ENCODE data around the gene RTN4RL2. TPM values are rescaled to one million over a fixed set of nuclear protein-coding genes. Genes with fewer than 3 reads are reported as not detected.

The RTN4RL2 gene
- total RNA-seq, 1 experiment from 2014 or later: 4.6 TPM

GRCh38 chr11:57490456-57491248 is 30.3 kb downstream of the RTN4RL2 start:
- Histone ChIP-seq H3K9me2 (ENCODE audit: insufficient read depth) (no peaks in the 10 kb centered on the region), H4K20me1 (ENCODE audit: insufficient read depth) (no peaks in the 10 kb centered on the region), H3K27me3 (ENCODE audit: insufficient read depth, low read depth) (no peaks in the 10 kb centered on the region), H3K4me1 (replicated peaks; ENCODE audit: insufficient read depth) (peaks cover 16% of the 10 kb centered on the region), H3F3A (ENCODE audit: insufficient read depth, low read depth) (peaks cover 5% of the 10 kb centered on the region; the same call in 1 of the 2 replicates), H3K36me3 (ENCODE audit: low read depth) (no peaks in the 10 kb centered on the region), H3K4me3 (no peak overlapping the region), H3K9me3 (ENCODE audit: insufficient read depth, low read depth) (no peaks in the 10 kb centered on the region), H2AFZ (no peak overlapping the region), H3K27ac (no peak overlapping the region), H3K79me2 (ENCODE audit: low read depth) (no peaks in the 10 kb centered on the region), H3K4me2 (no peak overlapping the region)
- TF ChIP-seq CTCF (conservative IDR thresholded peaks at IDR 0.05) (no peak), EZH2 (IDR thresholded peaks at IDR 0.05; ENCODE audit: low read depth) (no peak)
- POLR2A ChIA-PET (ENCODE audit: unreplicated experiment): no interaction called here
- BruUV-seq (replicated peaks): no TSS peak
- intact Hi-C loops (cut with micrococcal nuclease; ENCODE audit: unreplicated experiment): loop anchor here (5.0 kb wide), 1 partner anchor 63 kb away; the partner anchor contains the start of gene SLC43A3
- no peak for DNase-seq
- CTCF ChIA-PET: interaction anchor here (0.6 kb wide), 3 partner anchors 13 to 157 kb away, joined by 3 to 6 read pairs (median 4); no protein-coding TSS in a partner anchor

- intact Hi-C loops (cut with micrococcal nuclease; ENCODE audit: unreplicated experiment): loop anchor here (5.0 kb wide), 1 partner anchor 64 kb away; the partner anchor contains the start of gene SLC43A3
Observed at GRCh38 chr11:57491371-57492061, 31.2 kb downstream of the RTN4RL2 start.

More at GRCh38 chr11:57491371-57492061, 31.2 kb downstream of the RTN4RL2 start:
- Histone ChIP-seq H3F3A (ENCODE audit: insufficient read depth, low read depth) (0 out of 2 replicates have a peak, but pooled peaks cover 5% of the 10 kb centered on the region), H3K27ac (no peak overlapping the region), H2AFZ (no peak overlapping the region), H3K27me3 (ENCODE audit: insufficient read depth, low read depth) (no peaks in the 10 kb centered on the region), H3K9me3 (ENCODE audit: insufficient read depth, low read depth) (no peaks in the 10 kb centered on the region), H3K4me3 (no peak overlapping the region), H3K4me2 (no peak overlapping the region), H3K79me2 (ENCODE audit: low read depth) (no peaks in the 10 kb centered on the region), H3K36me3 (ENCODE audit: low read depth) (no peaks in the 10 kb centered on the region), H3K9me2 (ENCODE audit: insufficient read depth) (no peaks in the 10 kb centered on the region), H3K4me1 (replicated peaks; ENCODE audit: insufficient read depth) (peaks cover 16% of the 10 kb centered on the region), H4K20me1 (ENCODE audit: insufficient read depth) (no peaks in the 10 kb centered on the region)
- ChIA-PET CTCF (interaction anchor here (0.6 to 0.7 kb wide), 4 partner anchors 12 to 157 kb away, joined by 3 to 6 read pairs (median 4); no protein-coding TSS in a partner anchor), POLR2A (ENCODE audit: unreplicated experiment) (no interaction called here)
- DNase-seq: no peak
- no TSS peak for BruUV-seq (replicated peaks)
- no peak for TF ChIP-seq EZH2 (IDR thresholded peaks at IDR 0.05; ENCODE audit: low read depth)
- peak; percentile 74 for TF ChIP-seq CTCF (conservative IDR thresholded peaks at IDR 0.05)

Data from PC-9 (cell line).